GM23338 (cell line): ENCODE results near the gene MAP1LC3B2. TPM values are rescaled to one million over a fixed set of nuclear protein-coding genes. Genes with fewer than 3 reads are reported as not detected.

Experiments used
- ATAC-seq: fragments of 200-7000 bp; cut with Tn5 transposase; 3 replicates; pipeline ENCODE4 v1.9.1; 2020
- DNase-seq: peaks from one replicate; pipeline ENCODE4 v3.0.0-alpha.2; 2015; ENCODE audit warnings: low spot score
- H2AFZ ChIP-seq: fragments of 200-600 bp; sonication (generic); 2 replicates; pipeline ENCODE4 v1.8.0; 2016; ENCODE audit warnings: antibody characterized with exemption, mild to moderate bottlenecking, moderate library complexity
- H3F3A ChIP-seq: fragments of 200-600 bp; sonication (generic); replicated peaks from 2 replicates; pipeline ENCODE4 v1.8.0; 2017; ENCODE audit warnings: antibody characterized with exemption, mixed run types, low read depth
- H3K27ac ChIP-seq: fragments of 200-600 bp; sonication (generic); 2 replicates; pipeline ENCODE4 v1.6.1; 2016; ENCODE audit warnings: low read depth
- H3K27me3 ChIP-seq: fragments of 200-600 bp; sonication (generic); 2 replicates; pipeline ENCODE4 v1.8.0; 2016; ENCODE audit warnings: mild to moderate bottlenecking, mixed run types, moderate library complexity; ENCODE audit not compliant: insufficient read depth
- H3K36me3 ChIP-seq: fragments of 200-600 bp; sonication (generic); 2 replicates; pipeline ENCODE4 v1.8.0; 2016; ENCODE audit warnings: mild to moderate bottlenecking; ENCODE audit not compliant: insufficient read depth
- H3K4me1 ChIP-seq: fragments of 200-600 bp; sonication (generic); 2 replicates; pipeline ENCODE4 v1.8.0; 2016; ENCODE audit warnings: mild to moderate bottlenecking, moderate library complexity; ENCODE audit not compliant: insufficient read depth
- H3K4me2 ChIP-seq: fragments of 200-600 bp; sonication (generic); 2 replicates; pipeline ENCODE4 v1.7.1; 2017; ENCODE audit warnings: mixed run types
- H3K4me3 ChIP-seq: fragments of 200-600 bp; sonication (generic); 2 replicates; pipeline ENCODE4 v1.6.1; 2016; ENCODE audit warnings: mixed run types
- H3K79me2 ChIP-seq: fragments of 200-600 bp; sonication (generic); replicated peaks from 2 replicates; pipeline ENCODE4 v1.8.0; 2017; ENCODE audit warnings: mild to moderate bottlenecking; ENCODE audit not compliant: insufficient read depth
- H3K9me2 ChIP-seq: fragments of 200-600 bp; sonication (generic); 2 replicates; pipeline ENCODE4 v1.8.0; 2017; ENCODE audit not compliant: insufficient read depth
- H4K20me1 ChIP-seq: fragments of 200-600 bp; sonication (generic); replicated peaks from 2 replicates; pipeline ENCODE4 v1.8.0; 2017; ENCODE audit warnings: mild to moderate bottlenecking; ENCODE audit not compliant: insufficient read depth
- H3K27ac Mint-ChIP-seq: 2 replicates; pipeline ENCODE4 v1.8.0; 2020; ENCODE audit warnings: inconsistent platforms, mild to moderate bottlenecking, moderate library complexity, mixed read lengths
- H3K27me3 Mint-ChIP-seq: 3 replicates; pipeline ENCODE4 v1.8.0; 2022; ENCODE audit warnings: low read depth, mild to moderate bottlenecking, moderate library complexity, mixed read lengths, inconsistent platforms; ENCODE audit not compliant: insufficient read depth, poor library complexity
- H3K36me3 Mint-ChIP-seq: 3 replicates; pipeline ENCODE4 v1.8.0; 2021; ENCODE audit warnings: low read depth, mild to moderate bottlenecking, inconsistent platforms, moderate library complexity, mixed read lengths
- H3K4me1 Mint-ChIP-seq: 3 replicates; pipeline ENCODE4 v1.8.0; 2020; ENCODE audit warnings: mild to moderate bottlenecking, inconsistent platforms, mixed read lengths
- H3K4me3 Mint-ChIP-seq: 3 replicates; pipeline ENCODE4 v1.8.0; 2021; ENCODE audit warnings: moderate library complexity, mild to moderate bottlenecking, inconsistent platforms, mixed read lengths
- H3K9me3 Mint-ChIP-seq: 3 replicates; pipeline ENCODE4 v1.8.0; 2020; ENCODE audit warnings: moderate library complexity, mild to moderate bottlenecking, inconsistent platforms, mixed read lengths
- CREB1 ChIP-seq: fragments of 250-450 bp; sonication (Bioruptor Pico); IDR thresholded peaks from 2 replicates; pipeline ENCODE4 v1.5.0; 2020; ENCODE audit warnings: low read depth, mild to moderate bottlenecking, moderate library complexity
- CTCF ChIP-seq, 2 experiments: fragments of 200-600 bp in 1 of 2; sonication (generic) in 1 of 2; conservative IDR thresholded peaks; 2 replicates each; pipeline versions ENCODE4 v1.5.1 to v1.6.1; 2016 to 2017; ENCODE audit warnings: antibody characterized with exemption in 2 of 2, low read depth in 2 of 2, mild to moderate bottlenecking in 2 of 2, moderate library complexity in 1 of 2
- EZH2 ChIP-seq: fragments of 200-600 bp; sonication (generic); IDR thresholded peaks from one replicate; pipeline ENCODE4 v1.8.0; 2017; ENCODE audit warnings: antibody characterized with exemption, mild to moderate bottlenecking, low read depth; ENCODE audit not compliant: unreplicated experiment
- EZH2phosphoT487 ChIP-seq: fragments of 200-600 bp; sonication (generic); IDR thresholded peaks from one replicate; pipeline ENCODE4 v1.8.1; 2018; ENCODE audit warnings: antibody characterized with exemption; ENCODE audit not compliant: unreplicated experiment
- JUNB ChIP-seq: IDR thresholded peaks from one replicate; pipeline ENCODE4 v1.6.1; 2016; ENCODE audit warnings: antibody characterized with exemption; ENCODE audit not compliant: unreplicated experiment
- NANOG ChIP-seq: IDR thresholded peaks from 2 replicates; pipeline ENCODE4 v1.6.1; 2016; ENCODE audit warnings: antibody characterized with exemption, borderline replicate concordance
- POLR2AphosphoS5 ChIP-seq: IDR thresholded peaks from 2 replicates; pipeline ENCODE4 v1.6.1; 2016; ENCODE audit warnings: antibody characterized with exemption, low read depth
- STAT1 ChIP-seq: IDR thresholded peaks from one replicate; pipeline ENCODE4 v1.6.1; 2016; ENCODE audit warnings: antibody characterized with exemption; ENCODE audit not compliant: unreplicated experiment
- ZNF114 ChIP-seq: fragments of 250-450 bp; sonication (Bioruptor Pico); IDR thresholded peaks from 2 replicates; pipeline ENCODE4 v1.5.0; 2020; ENCODE audit warnings: mild to moderate bottlenecking, moderate library complexity
- ZNF331 ChIP-seq: fragments of 250-450 bp; sonication (Bioruptor Pico); IDR thresholded peaks from 2 replicates; pipeline ENCODE4 v1.5.0; 2020; ENCODE audit warnings: low read depth, mild to moderate bottlenecking, moderate library complexity
- polyA plus RNA-seq: library from polyadenylated mRNA; unstranded; fragments of >200 nt; fragmentation: Nextera tagmentation; extraction: Ambion mirVana; gene quantifications from 2 replicates; pipeline ENCODE4 v1.2.1, GENCODE V29; 2016
- total RNA-seq: library from RNA; depleted of rRNA; stranded (reverse); fragments of >200 nt; shearing (Covaris generic); gene quantifications from 2 replicates; pipeline ENCODE4 v1.2.3, GENCODE V29; 2014
- TF ChIP-seq, protein P1 (sequence below): IDR thresholded peaks from one replicate; pipeline ENCODE4 v1.6.1; 2018; ENCODE audit warnings: antibody characterized with exemption; ENCODE audit not compliant: unreplicated experiment
- TF ChIP-seq, protein P2 (sequence below): IDR thresholded peaks from 2 replicates; pipeline ENCODE4 v1.6.1; 2016; ENCODE audit warnings: antibody characterized with exemption
- TF ChIP-seq, protein P3 (sequence below): fragments of 250-450 bp; sonication (Bioruptor Pico); IDR thresholded peaks from 2 replicates; pipeline ENCODE4 v1.5.0; 2020; ENCODE audit warnings: mild to moderate bottlenecking, moderate library complexity

The MAP1LC3B2 gene
- total and polyA plus RNA-seq, 2 experiments from 2014 or later, result 1.3 to 6.7 TPM

- Histone ChIP-seq H4K20me1 (no peaks in the 10 kb centered on the region), H3F3A (no peaks in the 10 kb centered on the region), H3K9me2 (no peaks in the 10 kb centered on the region), H3K27me3 (no peaks in the 10 kb centered on the region), H3K79me2 (no peaks in the 10 kb centered on the region), H3K36me3 (no peaks in the 10 kb centered on the region), H3K4me1 (no peaks in the 10 kb centered on the region), H3K4me2 (no peak overlapping the region), H3K27ac (no peak overlapping the region), H3K4me3 (no peak overlapping the region), H2AFZ (no peak overlapping the region)
- 0 out of 3 replicates have a peak, but pooled peaks cover 2% of the 10 kb centered on the region for H3K4me1 Mint-ChIP-seq
- H3K4me3 Mint-ChIP-seq, result no peak overlapping the region
- no peak for DNase-seq
- no peaks in the 10 kb centered on the region; the same call in 2 of the 3 replicates for H3K9me3 Mint-ChIP-seq
- no peak overlapping the region for H3K27ac Mint-ChIP-seq
- no peaks in the 10 kb centered on the region for H3K36me3 Mint-ChIP-seq
- no peak for TF ChIP-seq STAT1
- TF ChIP-seq, protein P1, sequence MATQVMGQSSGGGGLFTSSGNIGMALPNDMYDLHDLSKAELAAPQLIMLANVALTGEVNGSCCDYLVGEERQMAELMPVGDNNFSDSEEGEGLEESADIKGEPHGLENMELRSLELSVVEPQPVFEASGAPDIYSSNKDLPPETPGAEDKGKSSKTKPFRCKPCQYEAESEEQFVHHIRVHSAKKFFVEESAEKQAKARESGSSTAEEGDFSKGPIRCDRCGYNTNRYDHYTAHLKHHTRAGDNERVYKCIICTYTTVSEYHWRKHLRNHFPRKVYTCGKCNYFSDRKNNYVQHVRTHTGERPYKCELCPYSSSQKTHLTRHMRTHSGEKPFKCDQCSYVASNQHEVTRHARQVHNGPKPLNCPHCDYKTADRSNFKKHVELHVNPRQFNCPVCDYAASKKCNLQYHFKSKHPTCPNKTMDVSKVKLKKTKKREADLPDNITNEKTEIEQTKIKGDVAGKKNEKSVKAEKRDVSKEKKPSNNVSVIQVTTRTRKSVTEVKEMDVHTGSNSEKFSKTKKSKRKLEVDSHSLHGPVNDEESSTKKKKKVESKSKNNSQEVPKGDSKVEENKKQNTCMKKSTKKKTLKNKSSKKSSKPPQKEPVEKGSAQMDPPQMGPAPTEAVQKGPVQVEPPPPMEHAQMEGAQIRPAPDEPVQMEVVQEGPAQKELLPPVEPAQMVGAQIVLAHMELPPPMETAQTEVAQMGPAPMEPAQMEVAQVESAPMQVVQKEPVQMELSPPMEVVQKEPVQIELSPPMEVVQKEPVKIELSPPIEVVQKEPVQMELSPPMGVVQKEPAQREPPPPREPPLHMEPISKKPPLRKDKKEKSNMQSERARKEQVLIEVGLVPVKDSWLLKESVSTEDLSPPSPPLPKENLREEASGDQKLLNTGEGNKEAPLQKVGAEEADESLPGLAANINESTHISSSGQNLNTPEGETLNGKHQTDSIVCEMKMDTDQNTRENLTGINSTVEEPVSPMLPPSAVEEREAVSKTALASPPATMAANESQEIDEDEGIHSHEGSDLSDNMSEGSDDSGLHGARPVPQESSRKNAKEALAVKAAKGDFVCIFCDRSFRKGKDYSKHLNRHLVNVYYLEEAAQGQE, result no peak
- no peak for TF ChIP-seq CREB1 (CRISPR knock-in tag)
- TF ChIP-seq EZH2, result no peak
- TF ChIP-seq, protein P2, sequence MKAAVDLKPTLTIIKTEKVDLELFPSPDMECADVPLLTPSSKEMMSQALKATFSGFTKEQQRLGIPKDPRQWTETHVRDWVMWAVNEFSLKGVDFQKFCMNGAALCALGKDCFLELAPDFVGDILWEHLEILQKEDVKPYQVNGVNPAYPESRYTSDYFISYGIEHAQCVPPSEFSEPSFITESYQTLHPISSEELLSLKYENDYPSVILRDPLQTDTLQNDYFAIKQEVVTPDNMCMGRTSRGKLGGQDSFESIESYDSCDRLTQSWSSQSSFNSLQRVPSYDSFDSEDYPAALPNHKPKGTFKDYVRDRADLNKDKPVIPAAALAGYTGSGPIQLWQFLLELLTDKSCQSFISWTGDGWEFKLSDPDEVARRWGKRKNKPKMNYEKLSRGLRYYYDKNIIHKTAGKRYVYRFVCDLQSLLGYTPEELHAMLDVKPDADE, result no peak
- TF ChIP-seq EZH2phosphoT487, result no peak
- TF ChIP-seq ZNF114 (CRISPR knock-in tag), result no peak
- TF ChIP-seq, protein P3, sequence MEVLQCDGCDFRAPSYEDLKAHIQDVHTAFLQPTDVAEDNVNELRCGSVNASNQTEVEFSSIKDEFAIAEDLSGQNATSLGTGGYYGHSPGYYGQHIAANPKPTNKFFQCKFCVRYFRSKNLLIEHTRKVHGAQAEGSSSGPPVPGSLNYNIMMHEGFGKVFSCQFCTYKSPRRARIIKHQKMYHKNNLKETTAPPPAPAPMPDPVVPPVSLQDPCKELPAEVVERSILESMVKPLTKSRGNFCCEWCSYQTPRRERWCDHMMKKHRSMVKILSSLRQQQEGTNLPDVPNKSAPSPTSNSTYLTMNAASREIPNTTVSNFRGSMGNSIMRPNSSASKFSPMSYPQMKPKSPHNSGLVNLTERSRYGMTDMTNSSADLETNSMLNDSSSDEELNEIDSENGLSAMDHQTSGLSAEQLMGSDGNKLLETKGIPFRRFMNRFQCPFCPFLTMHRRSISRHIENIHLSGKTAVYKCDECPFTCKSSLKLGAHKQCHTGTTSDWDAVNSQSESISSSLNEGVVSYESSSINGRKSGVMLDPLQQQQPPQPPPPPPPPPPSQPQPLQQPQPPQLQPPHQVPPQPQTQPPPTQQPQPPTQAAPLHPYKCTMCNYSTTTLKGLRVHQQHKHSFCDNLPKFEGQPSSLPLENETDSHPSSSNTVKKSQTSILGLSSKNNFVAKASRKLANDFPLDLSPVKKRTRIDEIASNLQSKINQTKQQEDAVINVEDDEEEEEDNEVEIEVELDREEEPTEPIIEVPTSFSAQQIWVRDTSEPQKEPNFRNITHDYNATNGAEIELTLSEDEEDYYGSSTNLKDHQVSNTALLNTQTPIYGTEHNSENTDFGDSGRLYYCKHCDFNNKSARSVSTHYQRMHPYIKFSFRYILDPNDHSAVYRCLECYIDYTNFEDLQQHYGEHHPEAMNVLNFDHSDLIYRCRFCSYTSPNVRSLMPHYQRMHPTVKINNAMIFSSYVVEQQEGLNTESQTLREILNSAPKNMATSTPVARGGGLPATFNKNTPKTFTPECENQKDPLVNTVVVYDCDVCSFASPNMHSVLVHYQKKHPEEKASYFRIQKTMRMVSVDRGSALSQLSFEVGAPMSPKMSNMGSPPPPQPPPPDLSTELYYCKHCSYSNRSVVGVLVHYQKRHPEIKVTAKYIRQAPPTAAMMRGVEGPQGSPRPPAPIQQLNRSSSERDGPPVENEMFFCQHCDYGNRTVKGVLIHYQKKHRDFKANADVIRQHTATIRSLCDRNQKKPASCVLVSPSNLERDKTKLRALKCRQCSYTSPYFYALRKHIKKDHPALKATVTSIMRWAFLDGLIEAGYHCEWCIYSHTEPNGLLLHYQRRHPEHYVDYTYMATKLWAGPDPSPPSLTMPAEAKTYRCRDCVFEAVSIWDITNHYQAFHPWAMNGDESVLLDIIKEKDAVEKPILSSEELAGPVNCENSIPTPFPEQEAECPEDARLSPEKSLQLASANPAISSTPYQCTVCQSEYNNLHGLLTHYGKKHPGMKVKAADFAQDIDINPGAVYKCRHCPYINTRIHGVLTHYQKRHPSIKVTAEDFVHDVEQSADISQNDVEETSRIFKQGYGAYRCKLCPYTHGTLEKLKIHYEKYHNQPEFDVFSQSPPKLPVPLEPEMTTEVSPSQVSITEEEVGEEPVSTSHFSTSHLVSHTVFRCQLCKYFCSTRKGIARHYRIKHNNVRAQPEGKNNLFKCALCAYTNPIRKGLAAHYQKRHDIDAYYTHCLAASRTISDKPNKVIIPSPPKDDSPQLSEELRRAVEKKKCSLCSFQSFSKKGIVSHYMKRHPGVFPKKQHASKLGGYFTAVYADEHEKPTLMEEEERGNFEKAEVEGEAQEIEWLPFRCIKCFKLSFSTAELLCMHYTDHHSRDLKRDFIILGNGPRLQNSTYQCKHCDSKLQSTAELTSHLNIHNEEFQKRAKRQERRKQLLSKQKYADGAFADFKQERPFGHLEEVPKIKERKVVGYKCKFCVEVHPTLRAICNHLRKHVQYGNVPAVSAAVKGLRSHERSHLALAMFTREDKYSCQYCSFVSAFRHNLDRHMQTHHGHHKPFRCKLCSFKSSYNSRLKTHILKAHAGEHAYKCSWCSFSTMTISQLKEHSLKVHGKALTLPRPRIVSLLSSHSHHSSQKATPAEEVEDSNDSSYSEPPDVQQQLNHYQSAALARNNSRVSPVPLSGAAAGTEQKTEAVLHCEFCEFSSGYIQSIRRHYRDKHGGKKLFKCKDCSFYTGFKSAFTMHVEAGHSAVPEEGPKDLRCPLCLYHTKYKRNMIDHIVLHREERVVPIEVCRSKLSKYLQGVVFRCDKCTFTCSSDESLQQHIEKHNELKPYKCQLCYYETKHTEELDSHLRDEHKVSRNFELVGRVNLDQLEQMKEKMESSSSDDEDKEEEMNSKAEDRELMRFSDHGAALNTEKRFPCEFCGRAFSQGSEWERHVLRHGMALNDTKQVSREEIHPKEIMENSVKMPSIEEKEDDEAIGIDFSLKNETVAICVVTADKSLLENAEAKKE, result no peak
- TF ChIP-seq ZNF331 (CRISPR knock-in tag), result no peak
- TF ChIP-seq JUNB, result no peak
- TF ChIP-seq CTCF (conservative IDR thresholded peaks at IDR 0.05; ENCODE audit: low read depth in 2 of 2), result no peak
- TF ChIP-seq NANOG, result no peak
- TF ChIP-seq POLR2AphosphoS5, result no peak
- ATAC-seq, result no peak
- H3K27me3 Mint-ChIP-seq, result no peaks in the 10 kb centered on the region
Measured at GRCh38 chr12:116577154-116577561, 18.0 kb downstream of the MAP1LC3B2 start.
